Kidney epithelial cell (primary cell): ENCODE results near the gene PCBP3. TPM values are rescaled to one million over a fixed set of nuclear protein-coding genes. Genes with fewer than 3 reads are reported as not detected.
"Not testable (repeated sequence)": the region's sequence is repeated elsewhere in the genome, so short reads cannot be mapped to it uniquely, and the experiment has no call there.

ENCODE experiments used
- DNase-seq: peaks from one replicate; pipeline ENCODE4 v3.0.0-alpha.2; 2010; ENCODE audit warnings: low read depth
- H3K27me3 ChIP-seq: 2 replicates; pipeline ENCODE4 v1.6.0; 2011; ENCODE audit warnings: low read length; ENCODE audit not compliant: control insufficient read depth, insufficient read depth
- H3K36me3 ChIP-seq: 2 replicates; pipeline ENCODE4 v1.5.1; 2011; ENCODE audit warnings: low read length; ENCODE audit not compliant: control insufficient read depth, insufficient read depth
- H3K4me3 ChIP-seq: 2 replicates; pipeline ENCODE4 v1.5.1; 2011; ENCODE audit warnings: low read depth, mild to moderate bottlenecking, control low read depth, low read length
- CTCF ChIP-seq: IDR thresholded peaks from 2 replicates; pipeline ENCODE4 v1.5.1; 2011; ENCODE audit warnings: mild to moderate bottlenecking, moderate library complexity, low read length, control low read depth, inconsistent platforms; ENCODE audit not compliant: insufficient read depth, poor library complexity, severe bottlenecking
- total RNA-seq: library from RNA; depleted of rRNA; stranded (reverse); fragments of >200 nt; gene quantifications from 2 replicates; pipeline ENCODE4 v1.2.3, GENCODE V29; 2015

Gene PCBP3
- total RNA-seq, 1 donor from 2014 or later: 1.3 TPM

- no peak for DNase-seq
- no peak for TF ChIP-seq CTCF
- H3K4me3 ChIP-seq: no peak overlapping the region
- peaks cover 11% of the 10 kb centered on the region for H3K27me3 ChIP-seq
- no peaks in the 10 kb centered on the region for H3K36me3 ChIP-seq
These were observed 185.3 kb downstream of the PCBP3 start for GRCh38 chr21:45828580-45829570.

- DNase-seq: no peak
- no peak overlapping the region for H3K4me3 ChIP-seq
- no peak for TF ChIP-seq CTCF
- H3K36me3 ChIP-seq: no peaks in the 10 kb centered on the region
- peaks cover 8% of the 10 kb centered on the region for H3K27me3 ChIP-seq
These were observed 186.1 kb downstream of the PCBP3 start for GRCh38 chr21:45829668-45830067.

- Histone ChIP-seq H3K4me3 (no peak overlapping the region), H3K27me3 (peaks cover 3% of the 10 kb centered on the region), H3K36me3 (no peaks in the 10 kb centered on the region)
- TF ChIP-seq CTCF: no peak
- no peak for DNase-seq
These were observed 186.7 kb downstream of the PCBP3 start for GRCh38 chr21:45830221-45830640.

GRCh38 chr21:45830720-45831366 is 187.3 kb downstream of the PCBP3 start:
- no peak for DNase-seq
- H3K27me3 ChIP-seq: peaks cover 2% of the 10 kb centered on the region
- no peaks in the 10 kb centered on the region for H3K36me3 ChIP-seq
- TF ChIP-seq CTCF: no peak
- no peak overlapping the region for H3K4me3 ChIP-seq

- no peaks in the 10 kb centered on the region for H3K36me3 ChIP-seq
- no peak overlapping the region for H3K4me3 ChIP-seq
- TF ChIP-seq CTCF: no peak
- H3K27me3 ChIP-seq: peaks cover 2% of the 10 kb centered on the region
- DNase-seq: no peak
These were observed 188.6 kb downstream of the PCBP3 start for GRCh38 chr21:45831991-45832740.

GRCh38 chr21:45832741-45833235 is 189.3 kb downstream of the PCBP3 start:
- not testable (repeated sequence) for H3K4me3 ChIP-seq, DNase-seq, H3K36me3 ChIP-seq, H3K27me3 ChIP-seq
